Muscle of leg (tissue), 11 donors: Measurements from ENCODE around the gene TRAPPC12. TPM values are rescaled to one million over a fixed set of nuclear protein-coding genes. Genes with fewer than 3 reads are reported as not detected.

ENCODE experiments used
- DNase-seq: peaks from one replicate; pipeline ENCODE4 v3.0.0; 2013
- H3K27ac ChIP-seq: one replicate; pipeline ENCODE4 v1.5.1; 2013; ENCODE audit warnings: mild to moderate bottlenecking, low read length, control low read depth
- H3K27me3 ChIP-seq: one replicate; pipeline ENCODE4 v1.6.1; 2013; ENCODE audit warnings: low read length; ENCODE audit not compliant: control insufficient read depth, insufficient read depth
- H3K36me3 ChIP-seq: one replicate; pipeline ENCODE4 v1.6.1; 2013; ENCODE audit warnings: low read length; ENCODE audit not compliant: control insufficient read depth, insufficient read depth
- H3K4me1 ChIP-seq: one replicate; pipeline ENCODE4 v1.6.1; 2013; ENCODE audit warnings: low read length; ENCODE audit not compliant: control insufficient read depth, insufficient read depth
- H3K4me3 ChIP-seq: one replicate; pipeline ENCODE4 v1.5.1; 2013; ENCODE audit warnings: low read length, control low read depth
- H3K9me3 ChIP-seq: replicated peaks from 2 replicates; pipeline ENCODE4 v1.6.1; 2013; ENCODE audit warnings: low read depth, low read length; ENCODE audit not compliant: control insufficient read depth
- WGBS: methylation state at CpG from one replicate; pipeline ENCODE4 v1.1.5; 2013; ENCODE audit warnings: missing lambda C conversion rate; ENCODE audit not compliant: insufficient coverage; 5-methylcytosine and 5-hydroxymethylcytosine counted together
- polyA plus RNA-seq, 8 donors: library from polyadenylated mRNA; unstranded; fragments of 120-200 nt; gene quantifications; one replicate each; pipeline versions ENCODE4 v1.2.1 to v1.2.3, GENCODE V29; 2013; ENCODE audit warnings: inconsistent platforms in 1 of 8, low replicate concordance in 1 of 8; ENCODE audit not compliant: insufficient read length in 8 of 8, insufficient read depth in 1 of 8
- total RNA-seq: library from RNA; stranded (reverse); fragments of 120-200 nt; gene quantifications from one replicate; pipeline ENCODE4 v1.2.4, GENCODE V29; 2013

The TRAPPC12 gene
- total and polyA plus RNA-seq, 9 donors = 55.5 to 83.7 (median 66.0) TPM

- no peaks in the 10 kb centered on the region for H3K9me3 ChIP-seq
- no peaks in the 10 kb centered on the region for H3K27me3 ChIP-seq
- WGBS = 96% methylated on average over 3 of the region's 5 CpGs
- H3K4me1 ChIP-seq = no peaks in the 10 kb centered on the region
- DNase-seq = no peak
- H3K4me3 ChIP-seq = no peak overlapping the region
- H3K27ac ChIP-seq = peak overlapping the region; percentile 35
- peaks cover 41% of the 10 kb centered on the region for H3K36me3 ChIP-seq
Measured at GRCh38 chr2:3387011-3387410, 7.5 kb downstream of the TRAPPC12 start.

DNA sequence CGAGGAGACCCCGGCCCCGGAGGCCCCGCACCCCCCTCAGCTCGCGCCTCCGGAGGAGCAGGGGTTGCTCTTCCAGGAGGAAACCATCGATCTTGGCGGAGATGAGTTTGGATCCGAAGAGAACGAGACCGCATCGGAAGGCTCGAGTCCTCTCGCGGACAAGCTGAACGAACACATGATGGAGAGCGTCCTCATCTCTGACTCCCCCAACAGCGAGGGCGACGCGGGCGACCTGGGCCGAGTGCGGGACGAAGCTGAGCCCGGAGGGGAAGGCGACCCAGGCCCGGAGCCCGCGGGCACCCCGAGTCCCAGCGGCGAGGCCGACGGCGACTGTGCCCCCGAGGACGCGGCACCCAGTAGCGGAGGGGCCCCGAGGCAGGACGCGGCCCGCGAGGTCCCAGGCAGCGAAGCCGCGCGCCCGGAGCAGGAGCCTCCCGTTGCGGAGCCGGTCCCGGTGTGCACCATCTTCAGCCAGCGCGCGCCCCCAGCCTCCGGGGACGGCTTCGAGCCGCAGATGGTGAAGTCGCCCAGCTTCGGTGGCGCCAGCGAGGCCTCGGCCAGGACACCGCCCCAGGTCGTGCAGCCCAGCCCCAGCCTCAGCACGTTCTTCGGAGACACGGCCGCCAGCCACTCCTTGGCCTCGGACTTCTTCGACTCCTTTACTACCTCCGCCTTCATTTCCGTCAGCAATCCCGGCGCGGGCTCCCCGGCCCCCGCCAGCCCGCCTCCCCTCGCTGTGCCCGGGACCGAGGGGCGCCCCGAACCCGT is 8.3 kb downstream of the TRAPPC12 start:
- Histone ChIP-seq H3K4me3 (no peak overlapping the region), H3K36me3 (peaks cover 45% of the 10 kb centered on the region), H3K27ac (no peak overlapping the region), H3K27me3 (no peaks in the 10 kb centered on the region), H3K4me1 (no peaks in the 10 kb centered on the region), H3K9me3 (no peaks in the 10 kb centered on the region)
- WGBS = 90% methylated on average over 89 of the region's 89 CpGs
- DNase-seq = no peak

DNA sequence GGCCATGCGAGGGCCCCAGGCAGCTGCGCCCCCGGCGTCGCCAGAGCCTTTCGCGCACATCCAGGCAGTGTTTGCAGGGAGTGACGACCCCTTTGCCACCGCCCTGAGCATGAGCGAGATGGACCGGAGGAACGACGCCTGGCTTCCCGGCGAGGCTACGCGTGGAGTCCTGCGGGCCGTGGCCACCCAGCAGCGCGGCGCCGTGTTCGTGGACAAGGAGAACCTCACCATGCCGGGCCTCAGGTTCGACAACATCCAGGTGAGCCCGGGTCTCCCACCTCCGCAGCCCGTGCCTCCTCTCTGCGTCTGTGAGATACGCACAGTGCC is 8.9 kb downstream of the TRAPPC12 start:
- H3K27me3 ChIP-seq = no peaks in the 10 kb centered on the region
- H3K9me3 ChIP-seq = no peaks in the 10 kb centered on the region
- H3K36me3 ChIP-seq = peaks cover 45% of the 10 kb centered on the region
- WGBS = 97% methylated on average over 24 of the region's 31 CpGs
- H3K4me1 ChIP-seq = no peaks in the 10 kb centered on the region
- H3K27ac ChIP-seq = no peak overlapping the region
- no peak overlapping the region for H3K4me3 ChIP-seq
- no peak for DNase-seq

- no peak overlapping the region for H3K4me3 ChIP-seq
- 97% methylated on average over 29 of the region's 29 CpGs for WGBS
- peaks cover 47% of the 10 kb centered on the region for H3K36me3 ChIP-seq
Measured at GRCh38 chr2:3389193-3389592, 9.7 kb downstream of the TRAPPC12 start.

GRCh38 chr2:3390041-3390440 is 10.5 kb downstream of the TRAPPC12 start:
- 100% methylated on average over 4 of the region's 8 CpGs for WGBS

More at GRCh38 chr2:3389193-3389592, 9.7 kb downstream of the TRAPPC12 start:
- no peak for DNase-seq
- Histone ChIP-seq H3K27me3 (no peaks in the 10 kb centered on the region), H3K4me1 (no peaks in the 10 kb centered on the region), H3K27ac (no peak overlapping the region), H3K9me3 (no peaks in the 10 kb centered on the region)

DNA sequence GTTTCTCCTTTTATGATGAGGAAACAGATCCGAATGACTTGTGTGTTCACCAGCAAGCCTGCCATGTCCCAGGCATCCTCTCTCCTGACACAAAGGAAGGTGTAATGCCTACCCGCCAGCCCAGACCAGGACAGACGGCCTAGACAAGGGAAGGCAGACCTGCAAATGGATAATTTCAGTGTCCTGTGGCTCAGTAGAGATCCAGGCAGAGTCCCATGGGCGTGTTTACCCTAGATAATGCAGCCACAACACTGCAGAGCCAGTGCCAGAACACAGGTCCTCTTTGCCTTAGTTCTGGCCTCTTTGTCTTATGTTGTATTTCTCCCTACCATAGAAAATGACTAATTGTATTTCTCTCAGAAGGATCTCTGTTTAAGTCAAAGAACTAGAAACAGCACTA is 12.7 kb downstream of the TRAPPC12 start:
- 87% methylated on average over 3 of the region's 4 CpGs for WGBS
- Histone ChIP-seq H3K27ac (no peak overlapping the region), H3K9me3 (peaks cover 18% of the 10 kb centered on the region), H3K36me3 (peaks cover 47% of the 10 kb centered on the region), H3K27me3 (no peaks in the 10 kb centered on the region), H3K4me1 (no peaks in the 10 kb centered on the region), H3K4me3 (no peak overlapping the region)
- no peak for DNase-seq

More at GRCh38 chr2:3390041-3390440, 10.5 kb downstream of the TRAPPC12 start:
- Histone ChIP-seq H3K27me3 (no peaks in the 10 kb centered on the region), H3K27ac (no peak overlapping the region), H3K4me1 (no peaks in the 10 kb centered on the region), H3K36me3 (peaks cover 47% of the 10 kb centered on the region), H3K9me3 (peaks cover 2% of the 10 kb centered on the region), H3K4me3 (no peak overlapping the region)
- no peak for DNase-seq

- no peak overlapping the region for H3K4me3 ChIP-seq
- peaks cover 22% of the 10 kb centered on the region for H3K9me3 ChIP-seq
- H3K36me3 ChIP-seq = peaks cover 33% of the 10 kb centered on the region
- H3K27me3 ChIP-seq = no peaks in the 10 kb centered on the region
- no CpG with 5 or more reads among the region's 1 CpG for WGBS
- H3K27ac ChIP-seq = no peak overlapping the region
- DNase-seq = no peak
- peaks cover 29% of the 10 kb centered on the region for H3K4me1 ChIP-seq
Measured at GRCh38 chr2:3396920-3397559, 17.5 kb downstream of the TRAPPC12 start.

GRCh38 chr2:3398857-3399256 is 19.4 kb downstream of the TRAPPC12 start:
- H3K4me3 ChIP-seq = no peak overlapping the region
- DNase-seq = no peak
- H3K27me3 ChIP-seq = no peaks in the 10 kb centered on the region
- no CpG with 5 or more reads among the region's 5 CpGs for WGBS
- H3K4me1 ChIP-seq = peaks cover 29% of the 10 kb centered on the region
- H3K27ac ChIP-seq = peak overlapping the region; percentile 62
- H3K9me3 ChIP-seq = peaks cover 22% of the 10 kb centered on the region
- H3K36me3 ChIP-seq = peaks cover 30% of the 10 kb centered on the region

DNA sequence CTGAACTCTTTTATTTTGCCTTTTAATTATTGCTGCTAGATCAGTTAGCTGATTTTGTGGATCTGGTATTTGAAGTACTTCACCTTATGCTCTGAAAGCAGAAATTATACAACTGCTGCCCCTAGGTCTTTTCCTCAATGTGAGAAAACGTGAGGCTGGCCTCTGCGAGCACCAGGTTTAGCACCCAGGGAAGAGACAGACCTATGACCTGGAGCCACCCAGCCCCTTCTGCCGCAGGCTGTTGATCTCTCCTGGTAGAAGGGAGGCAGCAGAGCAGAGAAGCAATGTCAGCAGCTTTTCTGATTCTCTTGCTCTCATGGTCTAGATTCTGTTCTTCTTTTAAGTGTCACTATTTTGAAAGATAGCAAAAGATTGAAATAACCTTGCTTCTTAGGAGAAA is 19.9 kb downstream of the TRAPPC12 start:
- Histone ChIP-seq H3K27ac (peak overlapping the region; percentile 62), H3K4me1 (peaks cover 29% of the 10 kb centered on the region), H3K27me3 (no peaks in the 10 kb centered on the region), H3K9me3 (peaks cover 22% of the 10 kb centered on the region), H3K36me3 (peaks cover 26% of the 10 kb centered on the region), H3K4me3 (no peak overlapping the region)
- no peak for DNase-seq
- 67% methylated on average over 2 of the region's 3 CpGs for WGBS

GRCh38 chr2:3399829-3400228 is 20.3 kb downstream of the TRAPPC12 start:
- Histone ChIP-seq H3K4me3 (no peak overlapping the region), H3K27me3 (no peaks in the 10 kb centered on the region), H3K9me3 (peaks cover 22% of the 10 kb centered on the region), H3K4me1 (peaks cover 29% of the 10 kb centered on the region), H3K36me3 (peaks cover 26% of the 10 kb centered on the region), H3K27ac (peak overlapping the region; percentile 62)
- WGBS = 55% methylated on average over 7 of the region's 9 CpGs
- DNase-seq = peak; percentile 90
